ENCODE results near the gene C11orf58. TPM values are rescaled to one million over a fixed set of nuclear protein-coding genes. Genes with fewer than 3 reads are reported as not detected.

Gene C11orf58
- polyA plus RNA-seq, 12 donors: 167 to 1,021 (median 197) TPM

DNA sequence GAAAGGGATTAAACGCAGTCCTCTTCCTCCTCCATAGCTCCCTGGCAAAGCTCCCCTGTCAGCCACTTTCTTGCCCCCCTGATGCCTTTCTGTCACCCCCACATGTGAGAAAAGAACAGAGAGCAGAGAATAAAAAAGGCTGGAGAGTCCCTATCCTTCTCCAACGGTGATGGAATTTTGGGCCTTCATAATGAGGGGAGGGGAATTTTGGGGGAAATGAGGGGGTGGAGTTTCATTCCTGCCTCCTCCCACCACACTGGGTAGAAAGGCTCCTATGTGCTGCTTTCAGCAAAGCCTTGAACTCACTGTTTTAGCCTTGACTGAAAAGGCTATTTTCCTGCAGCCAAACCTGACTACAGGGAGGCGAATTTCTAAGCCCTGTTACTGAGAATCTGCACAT is 59.3 kb downstream of the C11orf58 start:
- DNase-seq: no peak

- DNase-seq: no peak
These were observed 60.8 kb downstream of the C11orf58 start for GRCh38 chr11:16799221-16799620.

- no peak for DNase-seq
These were observed 61.4 kb downstream of the C11orf58 start for GRCh38 chr11:16799890-16800289.

GRCh38 chr11:16800382-16800781 is 61.9 kb downstream of the C11orf58 start:
- no peak for DNase-seq

DNA sequence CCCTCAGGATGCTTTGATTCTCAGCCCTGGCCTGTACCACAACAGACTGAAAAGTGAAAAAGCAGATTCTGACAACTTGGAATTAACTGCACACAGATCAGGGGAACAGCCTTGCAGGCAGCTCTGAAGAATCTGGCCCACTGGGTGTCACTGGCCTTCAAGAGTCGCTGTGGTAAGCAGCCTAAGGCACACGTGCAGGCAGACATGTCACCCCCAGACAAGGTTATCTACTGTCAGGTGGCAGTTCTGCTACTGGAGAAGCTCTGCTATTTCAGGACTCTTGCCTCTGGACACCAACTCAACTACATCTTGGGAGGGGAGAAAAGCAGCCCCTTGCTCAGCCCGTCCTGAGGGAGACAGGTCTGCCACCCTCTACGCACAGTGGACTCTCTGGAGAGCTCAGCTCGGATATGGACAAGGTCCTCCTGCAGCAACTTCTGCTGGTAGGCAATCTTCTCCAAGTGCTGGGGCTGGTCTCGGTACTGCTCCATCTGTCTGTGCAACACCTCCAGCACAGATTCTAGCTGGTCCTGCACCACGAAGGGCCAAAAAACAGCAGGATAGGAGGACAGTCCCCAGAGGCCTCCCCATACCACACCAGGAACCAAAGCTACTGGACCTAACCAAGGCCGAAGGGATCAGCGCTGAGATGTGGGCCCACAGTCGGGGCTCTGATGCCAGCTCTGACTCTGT is 63.0 kb downstream of the C11orf58 start:
- DNase-seq: no peak

DNA sequence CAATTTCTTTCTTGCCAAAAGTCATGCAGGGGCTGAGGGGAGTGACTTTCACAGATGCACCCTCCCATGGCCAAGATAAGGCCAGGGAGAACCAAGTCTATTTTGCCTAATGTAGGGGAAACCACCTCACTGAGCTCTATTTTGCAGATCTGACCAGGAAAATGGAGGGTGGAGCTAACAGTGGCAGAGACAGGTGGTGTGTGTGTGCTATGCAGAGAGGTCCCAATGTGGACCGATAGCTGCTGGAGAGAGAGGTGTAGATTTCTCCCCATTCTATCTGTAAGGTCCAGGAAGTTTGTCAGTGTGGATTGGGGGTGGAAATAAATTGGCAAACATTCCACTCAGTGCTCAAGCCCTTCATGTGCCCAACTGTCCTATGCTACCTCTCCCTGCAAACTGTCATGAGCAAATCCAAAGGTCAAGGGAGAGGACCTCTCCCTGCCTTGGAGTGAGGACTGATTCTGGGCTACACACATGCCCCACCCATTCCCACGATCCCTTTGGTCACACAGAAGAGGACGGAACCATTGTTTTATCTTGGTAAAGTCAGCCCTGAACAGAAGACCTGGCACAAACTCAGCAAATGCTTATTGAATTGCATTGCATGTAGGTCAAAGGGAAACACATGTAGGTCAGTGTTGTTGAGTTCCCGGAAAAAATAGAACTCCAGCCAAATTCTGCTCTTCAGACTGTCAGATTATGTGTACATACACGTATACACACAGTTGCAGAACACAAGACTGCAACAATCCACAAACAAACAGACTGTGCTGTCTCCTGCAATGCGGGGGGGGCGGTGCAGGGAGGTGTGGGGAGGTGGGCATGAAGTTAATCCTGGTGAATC is 65.9 kb downstream of the C11orf58 start:
- peak; percentile 58 for DNase-seq

- no peak for DNase-seq
These were observed 67.5 kb downstream of the C11orf58 start for GRCh38 chr11:16805938-16806337.

- peak; percentile 59 for DNase-seq
These were observed 68.3 kb downstream of the C11orf58 start for GRCh38 chr11:16806791-16807190.

DNA sequence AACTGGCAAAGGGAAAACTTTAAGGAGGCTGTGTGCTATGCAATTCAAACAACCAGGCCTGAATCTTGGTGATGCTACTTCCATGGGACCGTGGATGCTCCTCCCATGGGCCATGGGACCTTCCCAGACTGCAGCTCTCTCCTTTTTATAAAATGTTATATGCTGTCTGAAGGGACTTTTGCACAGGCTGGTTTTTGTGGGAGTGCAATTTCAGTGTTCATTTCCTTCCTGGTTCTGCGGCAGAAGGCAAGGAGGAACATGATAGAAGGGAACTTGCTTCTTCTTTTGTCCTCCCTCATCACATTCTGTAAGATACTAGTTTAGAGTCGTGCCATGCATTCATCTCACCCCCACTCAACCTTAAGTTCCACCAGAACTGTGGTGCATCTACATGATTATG is 68.9 kb downstream of the C11orf58 start:
- DNase-seq: no peak
